Left lung (tissue), 10 donors: ENCODE measurements around the gene DRG2. TPM values are rescaled to one million over a fixed set of nuclear protein-coding genes. Genes with fewer than 3 reads are reported as not detected.

Experiments
- ATAC-seq: fragments of 200-7000 bp; cut with Tn5 transposase; one replicate; pipeline ENCODE4 v1.9.1; 2020; ENCODE audit warnings: moderate library complexity
- DNase-seq, 4 donors: peaks; one replicate each; pipeline ENCODE4 v3.0.0-alpha.2; 2013 to 2020
- H3K27ac ChIP-seq, 2 donors: fragments of 200-600 bp; sonication (generic) in 1 of 2; one replicate each; pipeline versions ENCODE4 v1.5.0 to v1.8.0; 2020 to 2021
- H3K27me3 ChIP-seq, 2 donors: fragments of 200-600 bp; sonication (generic) in 1 of 2; one replicate each; pipeline versions ENCODE4 v1.5.0 to v1.8.0; 2020 to 2021
- H3K36me3 ChIP-seq, 2 donors: fragments of 200-600 bp; sonication (generic) in 1 of 2; one replicate each; pipeline versions ENCODE4 v1.5.0 to v1.8.0; 2020 to 2021
- H3K4me1 ChIP-seq, 2 donors: fragments of 200-600 bp; one replicate each; pipeline ENCODE4 v1.8.0; 2021
- H3K4me3 ChIP-seq, 2 donors: fragments of 200-600 bp; sonication (generic) in 1 of 2; one replicate each; pipeline versions ENCODE4 v1.5.0 to v1.8.0; 2020 to 2021; ENCODE audit warnings: mild to moderate bottlenecking in 1 of 2
- H3K9me3 ChIP-seq, 2 donors: fragments of 200-600 bp; sonication (generic) in 1 of 2; one replicate each; pipeline versions ENCODE4 v1.5.0 to v1.8.0; 2020 to 2021
- intact Hi-C, 2 donors: fragments of 100-400 bp; cut with DNase I; formaldehyde crosslinking; loops; one replicate each; pipeline versions ENCODE4 v1.11.2 to v1.14.2; 2022
- polyA plus RNA-seq, 6 donors: library from polyadenylated mRNA; unstranded; fragments of 120-200 nt; gene quantifications; one replicate each; pipeline ENCODE4 v1.2.1, GENCODE V29; 2013; ENCODE audit not compliant: insufficient read length in 6 of 6
- total RNA-seq, 2 donors: library from RNA; stranded (reverse); fragmentation: NEBNext Ultra II Directional; extraction: Animal tissue kit (Norgen Biotek cat#: 25700); gene quantifications; one replicate each; pipeline ENCODE4 v1.2.1, GENCODE V29; 2021
- TF ChIP-seq, protein P1 (sequence below), 2 donors: fragments of 200-600 bp; sonication (generic) in 1 of 2; IDR thresholded peaks; one replicate each; pipeline versions ENCODE4 v1.5.0 to v1.8.0; 2021; ENCODE audit warnings: antibody characterized with exemption in 2 of 2
- donor health status: DM: no; HTN: yes; CAD: no.
- donor health status: DM: no; HTN: no; CAD: no.

DRG2 gene
- total and polyA plus RNA-seq, 8 donors = 30.1 to 48.2 (median 38.2) TPM

GRCh38 chr17:18121144-18121910 lies 33.6 kb downstream of the DRG2 start:
- no peaks in the 10 kb centered on the region for H3K36me3 ChIP-seq
- ATAC-seq (no peak), DNase-seq (peak in 1 of 4 donors; percentile 60)
- no peak overlapping the region for H3K27ac ChIP-seq
- H3K9me3 ChIP-seq = peaks cover 0 to 19% of the 10 kb centered on the region in 2 donors
- TF ChIP-seq, protein P1, sequence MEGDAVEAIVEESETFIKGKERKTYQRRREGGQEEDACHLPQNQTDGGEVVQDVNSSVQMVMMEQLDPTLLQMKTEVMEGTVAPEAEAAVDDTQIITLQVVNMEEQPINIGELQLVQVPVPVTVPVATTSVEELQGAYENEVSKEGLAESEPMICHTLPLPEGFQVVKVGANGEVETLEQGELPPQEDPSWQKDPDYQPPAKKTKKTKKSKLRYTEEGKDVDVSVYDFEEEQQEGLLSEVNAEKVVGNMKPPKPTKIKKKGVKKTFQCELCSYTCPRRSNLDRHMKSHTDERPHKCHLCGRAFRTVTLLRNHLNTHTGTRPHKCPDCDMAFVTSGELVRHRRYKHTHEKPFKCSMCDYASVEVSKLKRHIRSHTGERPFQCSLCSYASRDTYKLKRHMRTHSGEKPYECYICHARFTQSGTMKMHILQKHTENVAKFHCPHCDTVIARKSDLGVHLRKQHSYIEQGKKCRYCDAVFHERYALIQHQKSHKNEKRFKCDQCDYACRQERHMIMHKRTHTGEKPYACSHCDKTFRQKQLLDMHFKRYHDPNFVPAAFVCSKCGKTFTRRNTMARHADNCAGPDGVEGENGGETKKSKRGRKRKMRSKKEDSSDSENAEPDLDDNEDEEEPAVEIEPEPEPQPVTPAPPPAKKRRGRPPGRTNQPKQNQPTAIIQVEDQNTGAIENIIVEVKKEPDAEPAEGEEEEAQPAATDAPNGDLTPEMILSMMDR (IDR thresholded peaks at IDR 0.05) = no peak
- H3K27me3 ChIP-seq = peaks cover 0 to 4% of the 10 kb centered on the region in 2 donors
- intact Hi-C loops = no loop called here
- no peaks in the 10 kb centered on the region for H3K4me1 ChIP-seq
- H3K4me3 ChIP-seq = no peak overlapping the region

DNA sequence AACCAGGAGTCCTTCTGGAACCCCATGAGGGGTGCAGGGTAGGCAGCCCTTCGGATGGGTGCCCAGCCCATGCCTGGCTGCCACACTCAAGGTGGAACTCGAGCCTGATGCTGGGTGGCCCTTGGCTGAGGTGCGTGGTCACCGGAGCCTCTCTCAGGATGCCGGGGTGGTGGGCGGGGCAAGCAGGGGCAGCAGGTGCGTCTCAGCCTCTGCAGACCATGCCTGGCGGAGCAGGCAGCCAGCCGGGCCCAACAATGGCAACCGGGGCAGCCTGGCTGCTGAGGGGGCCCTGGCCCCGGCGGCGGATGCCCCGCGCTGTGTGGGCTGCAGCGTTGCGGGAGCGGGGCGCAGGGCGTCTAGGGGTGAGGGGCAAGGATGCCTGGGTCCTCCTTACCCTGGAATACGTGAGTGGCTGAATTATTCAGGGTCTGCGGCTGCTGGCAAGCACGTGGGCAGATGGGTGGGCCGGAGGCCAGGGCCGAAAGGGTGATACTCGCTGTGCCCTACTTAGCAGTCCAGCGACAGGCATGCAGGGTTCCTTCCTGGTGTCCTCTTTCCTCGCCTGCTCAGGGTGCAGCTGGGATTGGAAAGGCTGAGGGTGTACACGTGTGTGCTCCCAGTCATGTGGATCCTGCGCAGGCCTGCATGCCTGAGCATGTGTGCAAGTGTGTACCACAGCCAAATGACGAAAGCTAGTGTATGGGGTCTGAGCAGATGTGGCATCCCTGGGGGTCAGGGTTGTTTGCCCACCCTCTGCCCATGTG lies 35.4 kb downstream of the DRG2 start:
- no peaks in the 10 kb centered on the region for H3K4me1 ChIP-seq
- TF ChIP-seq, protein P1 (IDR thresholded peaks at IDR 0.05) = no peak
- no peak overlapping the region for H3K27ac ChIP-seq
- peaks cover 0 to 19% of the 10 kb centered on the region in 2 donors for H3K9me3 ChIP-seq
- intact Hi-C loops = no loop called here
- no peaks in the 10 kb centered on the region for H3K36me3 ChIP-seq
- DNase-seq (peak in 1 of 4 donors; percentile 43), ATAC-seq (no peak)
- no peak overlapping the region for H3K4me3 ChIP-seq
- peaks cover 0 to 4% of the 10 kb centered on the region in 2 donors for H3K27me3 ChIP-seq

DNA sequence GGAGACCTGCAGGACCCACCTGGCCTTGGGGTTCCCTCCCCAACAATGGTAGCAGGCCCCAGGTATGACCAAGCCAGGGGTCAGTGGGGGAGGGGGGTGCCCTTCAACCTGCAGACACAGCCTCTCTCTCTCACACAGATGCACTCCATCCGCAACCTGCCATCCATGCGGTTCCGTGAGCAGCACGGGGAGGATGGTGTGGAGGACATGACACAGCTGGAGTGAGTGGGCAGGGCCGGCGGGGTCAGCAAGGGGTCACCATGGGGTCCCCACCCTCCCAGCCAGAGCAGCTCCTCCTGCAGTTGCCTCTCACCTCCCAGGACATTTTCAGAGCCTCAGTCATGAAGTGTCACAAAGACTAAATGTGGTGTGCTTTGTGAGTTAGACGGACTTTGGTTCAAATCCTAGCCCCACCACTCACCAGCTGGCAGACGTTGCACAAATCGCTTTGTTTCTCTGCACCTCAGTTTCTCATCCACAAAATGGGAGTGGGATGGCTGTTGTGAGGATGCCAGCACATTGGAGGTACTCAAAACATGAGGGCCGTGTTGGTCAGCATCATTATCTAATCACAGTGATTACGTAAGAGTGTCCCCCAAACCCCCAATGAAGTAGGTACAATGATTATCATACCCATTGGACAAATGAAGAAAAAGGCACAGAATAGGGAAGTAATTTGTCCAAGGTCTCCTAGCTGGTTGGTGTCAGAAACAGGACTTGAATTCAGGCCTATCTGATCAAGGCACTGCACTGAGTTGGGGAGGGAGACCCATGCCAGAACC lies 36.8 kb downstream of the DRG2 start:
- Histone ChIP-seq H3K36me3 (no peaks in the 10 kb centered on the region), H3K27ac (no peak overlapping the region), H3K4me3 (no peak overlapping the region), H3K4me1 (no peaks in the 10 kb centered on the region), H3K9me3 (peaks cover 0 to 9% of the 10 kb centered on the region in 2 donors), H3K27me3 (peaks cover 0 to 4% of the 10 kb centered on the region in 2 donors)
- DNase-seq = peak in 2 of 4 donors; percentile 27 to 45
- TF ChIP-seq, protein P1 (IDR thresholded peaks at IDR 0.05) = no peak
- intact Hi-C loops = no loop called here
- no peak for ATAC-seq

GRCh38 chr17:18129041-18129502 lies 41.3 kb downstream of the DRG2 start:
- Histone ChIP-seq H3K27ac (no peak overlapping the region), H3K36me3 (no peaks in the 10 kb centered on the region), H3K27me3 (no peaks in the 10 kb centered on the region), H3K4me1 (no peaks in the 10 kb centered on the region), H3K4me3 (no peak overlapping the region), H3K9me3 (no peaks in the 10 kb centered on the region)
- TF ChIP-seq, protein P1 (IDR thresholded peaks at IDR 0.05) = no peak
- intact Hi-C loops = no loop called here
- ATAC-seq (peak; percentile 91), DNase-seq (peak in 2 of 4 donors; percentile 27 to 79)
